Transverse colon (tissue), 4 donors: ENCODE data around the gene PF4V1.

Experiments used
- CTCF ChIP-seq, 5 experiments: fragments of 200-600 bp in 3 of 5; fragments of 450-650 bp in 2 of 5; sonication (generic) in 3 of 5; IDR thresholded peaks; 1 replicate in 2 of 5; 2 replicates in 3 of 5; pipeline ENCODE4 v1.5.1; 2016 to 2017; ENCODE audit warnings: antibody characterized with exemption in 5 of 5, inconsistent platforms in 3 of 5, mild to moderate bottlenecking in 2 of 5, moderate library complexity in 1 of 5
- EP300 ChIP-seq: sonication (generic); formaldehyde crosslinking; IDR thresholded peaks from one replicate; pipeline ENCODE4 v1.6.1; 2017; ENCODE audit warnings: antibody characterized with exemption, low read depth
- POLR2A ChIP-seq: fragments of 450-650 bp; IDR thresholded peaks from one replicate; pipeline ENCODE4 v1.6.1; 2016; ENCODE audit warnings: antibody characterized with exemption, mild to moderate bottlenecking, moderate library complexity
- POLR2AphosphoS5 ChIP-seq, 3 donors: sonication (generic); formaldehyde crosslinking; IDR thresholded peaks; one replicate each; pipeline ENCODE4 v1.6.1; 2016; ENCODE audit warnings: antibody characterized with exemption in 3 of 3

GRCh38 chr4:73871511-73872310 lies 18.6 kb downstream of the PF4V1 start:
- TF ChIP-seq CTCF (IDR thresholded peaks at IDR 0.05) (no peak), POLR2A (no peak), POLR2AphosphoS5 (IDR thresholded peaks at IDR 0.05) (no peak), EP300 (no peak)
